H9 (cell line): ENCODE data around the gene IGF1R. TPM values are rescaled to one million over a fixed set of nuclear protein-coding genes. Genes with fewer than 3 reads are reported as not detected.

Source experiments
- DNase-seq: peaks from one replicate; pipeline ENCODE4 v3.0.0-alpha.2; 2017
- H2AFZ ChIP-seq: one replicate; pipeline ENCODE4 v1.6.1; 2013; ENCODE audit warnings: mild to moderate bottlenecking, low read length, control low read depth, moderate library complexity
- H2AK5ac ChIP-seq: 2 replicates; pipeline ENCODE4 v1.6.1; 2013; ENCODE audit warnings: low read length, control low read depth, mixed read lengths; ENCODE audit not compliant: insufficient read length
- H2BK120ac ChIP-seq: one replicate; pipeline ENCODE4 v1.6.1; 2013; ENCODE audit warnings: low read depth, mild to moderate bottlenecking, low read length, control low read depth, inconsistent platforms; ENCODE audit not compliant: poor library complexity, severe bottlenecking
- H2BK12ac ChIP-seq: 2 replicates; pipeline ENCODE4 v1.6.1; 2013; ENCODE audit warnings: low read length, control low read depth, mixed read lengths, low read depth; ENCODE audit not compliant: insufficient read length
- H2BK15ac ChIP-seq: 2 replicates; pipeline ENCODE4 v1.6.1; 2013; ENCODE audit warnings: low read depth, low read length, control low read depth
- H2BK20ac ChIP-seq: one replicate; pipeline ENCODE4 v1.6.1; 2013; ENCODE audit warnings: low read depth, mild to moderate bottlenecking, low read length, control low read depth, inconsistent platforms; ENCODE audit not compliant: poor library complexity, severe bottlenecking
- H2BK5ac ChIP-seq: 2 replicates; pipeline ENCODE4 v1.6.1; 2013; ENCODE audit warnings: low read length, control low read depth, mixed read lengths; ENCODE audit not compliant: insufficient read length
- H3K14ac ChIP-seq: 2 replicates; pipeline ENCODE4 v1.6.1; 2013; ENCODE audit warnings: low read length, control low read depth; ENCODE audit not compliant: insufficient read depth
- H3K18ac ChIP-seq: 2 replicates; pipeline ENCODE4 v1.6.1; 2013; ENCODE audit warnings: low read depth, mild to moderate bottlenecking, mixed read lengths, low read length, control low read depth; ENCODE audit not compliant: insufficient read length
- H3K23ac ChIP-seq: 2 replicates; pipeline ENCODE4 v1.6.1; 2013; ENCODE audit warnings: low read length, control low read depth, mixed read lengths, low read depth; ENCODE audit not compliant: insufficient read length
- H3K23me2 ChIP-seq: 2 replicates; pipeline ENCODE4 v1.6.1; 2013; ENCODE audit warnings: low read depth, mild to moderate bottlenecking, mixed read lengths, low read length, control low read depth; ENCODE audit not compliant: insufficient read length, poor library complexity, severe bottlenecking
- H3K27ac ChIP-seq: 2 replicates; pipeline ENCODE4 v1.5.1; 2013; ENCODE audit warnings: low read length, control low read depth, mixed read lengths, low read depth; ENCODE audit not compliant: insufficient read length
- H3K27me3 ChIP-seq: 2 replicates; pipeline ENCODE4 v1.6.1; 2013; ENCODE audit warnings: low read length, control low read depth, inconsistent platforms; ENCODE audit not compliant: insufficient read depth
- H3K4ac ChIP-seq: 2 replicates; pipeline ENCODE4 v1.6.1; 2013; ENCODE audit warnings: low read depth, mild to moderate bottlenecking, control low read depth, inconsistent platforms, low read length, moderate library complexity
- H3K4me1 ChIP-seq: 2 replicates; pipeline ENCODE4 v1.6.1; 2013; ENCODE audit warnings: low read length, control low read depth, inconsistent platforms; ENCODE audit not compliant: insufficient read depth
- H3K4me2 ChIP-seq: 2 replicates; pipeline ENCODE4 v1.6.1; 2013; ENCODE audit warnings: low read length, control low read depth, mixed read lengths; ENCODE audit not compliant: insufficient read length, insufficient read depth
- H3K56ac ChIP-seq: 2 replicates; pipeline ENCODE4 v1.6.1; 2013; ENCODE audit warnings: low read depth, mild to moderate bottlenecking, mixed read lengths, low read length, control low read depth; ENCODE audit not compliant: insufficient read length
- H3K79me1 ChIP-seq: 2 replicates; pipeline ENCODE4 v1.6.1; 2013; ENCODE audit warnings: low read depth, mild to moderate bottlenecking, moderate library complexity, low read length, control low read depth, inconsistent platforms; ENCODE audit not compliant: insufficient read depth, poor library complexity, severe bottlenecking
- H3K79me2 ChIP-seq: 2 replicates; pipeline ENCODE4 v1.6.1; 2013; ENCODE audit warnings: low read length, control low read depth, inconsistent platforms; ENCODE audit not compliant: insufficient read depth
- H3K9ac ChIP-seq: 2 replicates; pipeline ENCODE4 v1.6.1; 2013; ENCODE audit warnings: low read length, control low read depth, mixed read lengths; ENCODE audit not compliant: insufficient read length; ENCODE audit errors: extremely low read depth
- H3K9me3 ChIP-seq: one replicate; pipeline ENCODE4 v1.6.1; 2013; ENCODE audit warnings: low read depth, low read length, inconsistent platforms; ENCODE audit not compliant: control insufficient read depth
- H3T11ph ChIP-seq: one replicate; pipeline ENCODE4 v1.6.1; 2013; ENCODE audit warnings: mild to moderate bottlenecking, low read length, control low read depth, inconsistent platforms
- H4K20me1 ChIP-seq: one replicate; pipeline ENCODE4 v1.6.1; 2013; ENCODE audit not compliant: control insufficient read depth, insufficient read length, insufficient read depth
- H4K5ac ChIP-seq: 2 replicates; pipeline ENCODE4 v1.6.1; 2013; ENCODE audit warnings: low read depth, mild to moderate bottlenecking, mixed read lengths, low read length, control low read depth; ENCODE audit not compliant: insufficient read length
- H4K8ac ChIP-seq: replicated peaks from 2 replicates; pipeline ENCODE4 v1.6.1; 2013; ENCODE audit warnings: low read length, control low read depth, mixed read lengths, low read depth; ENCODE audit not compliant: insufficient read length
- H4K91ac ChIP-seq: 2 replicates; pipeline ENCODE4 v1.6.1; 2013; ENCODE audit warnings: low read depth, mild to moderate bottlenecking, moderate library complexity, mixed read lengths, low read length, control low read depth; ENCODE audit not compliant: insufficient read length
- H3K27ac Mint-ChIP-seq, 3 experiments: 2 replicates in 2 of 3; 3 replicates in 1 of 3; pipeline ENCODE4 v1.8.0; 2020 to 2021; ENCODE audit warnings: mixed read lengths in 3 of 3, mild to moderate bottlenecking in 1 of 3, moderate library complexity in 1 of 3
- H3K27me3 Mint-ChIP-seq: 2 replicates; pipeline ENCODE4 v1.8.0; 2021; ENCODE audit warnings: low read depth, mild to moderate bottlenecking, moderate library complexity, mixed read lengths
- H3K36me3 Mint-ChIP-seq, 3 experiments: 2 replicates in 2 of 3; 3 replicates in 1 of 3; pipeline ENCODE4 v1.8.0; 2020 to 2021; ENCODE audit warnings: low read depth in 3 of 3, mixed read lengths in 3 of 3; ENCODE audit not compliant: insufficient read depth in 1 of 3
- H3K4me1 Mint-ChIP-seq, 2 experiments: 2 replicates each; pipeline ENCODE4 v1.8.0; 2020; ENCODE audit warnings: mixed read lengths in 2 of 2
- H3K4me3 Mint-ChIP-seq, 2 experiments: 2 replicates in 1 of 2; 3 replicates in 1 of 2; pipeline ENCODE4 v1.8.0; 2020 to 2021; ENCODE audit warnings: mild to moderate bottlenecking in 2 of 2, mixed read lengths in 2 of 2, moderate library complexity in 1 of 2
- H3K9me3 Mint-ChIP-seq, 2 experiments: 2 replicates in 1 of 2; 3 replicates in 1 of 2; pipeline ENCODE4 v1.8.0; 2020; ENCODE audit warnings: mild to moderate bottlenecking in 2 of 2, mixed read lengths in 2 of 2, moderate library complexity in 1 of 2
- WGBS: extraction: QIAGEN DNeasy Blood & Tissue Kit; methylation state at CpG from one replicate; pipeline ENCODE4 v1.1.7; 2013; ENCODE audit warnings: missing lambda C conversion rate, low lambda C conversion rate, mixed read lengths; ENCODE audit not compliant: insufficient read length; ENCODE audit errors: extremely low coverage; 5-methylcytosine and 5-hydroxymethylcytosine counted together
- total RNA-seq: library from RNA; stranded (reverse); gene quantifications from 2 replicates; pipeline ENCODE4 v1.2.1, GENCODE V29; 2021
- TF ChIP-seq, protein P1 (sequence below): fragments of 200-600 bp; sonication (generic); conservative IDR thresholded peaks from 3 replicates; pipeline ENCODE4 v1.8.0; 2021; ENCODE audit warnings: antibody characterized with exemption, mild to moderate bottlenecking

The IGF1R gene
- total RNA-seq, 1 experiment from 2014 or later, result 70.0 TPM

GRCh38 chr15:98674336-98674735 lies 26.0 kb downstream of the IGF1R start:
- H3K23ac ChIP-seq, result no peak overlapping the region
- Mint-ChIP-seq H3K4me3 (no peak overlapping the region), H3K4me1 (peaks cover 53 to 60% of the 10 kb centered on the region in 2 experiments), H3K27ac (no peak overlapping the region), H3K27me3 (no peaks in the 10 kb centered on the region), H3K36me3 (peaks cover 0 to 4% (median 3%) of the 10 kb centered on the region in 3 experiments; a peak in 3 of 7 replicates), H3K9me3 (no peaks in the 10 kb centered on the region)
- H4K8ac ChIP-seq, result no peak overlapping the region
- no peak overlapping the region for H4K91ac ChIP-seq
- WGBS, result no CpG with 5 or more reads among the region's 9 CpGs
- peaks cover 46% of the 10 kb centered on the region for H3K79me2 ChIP-seq
- TF ChIP-seq, protein P1, sequence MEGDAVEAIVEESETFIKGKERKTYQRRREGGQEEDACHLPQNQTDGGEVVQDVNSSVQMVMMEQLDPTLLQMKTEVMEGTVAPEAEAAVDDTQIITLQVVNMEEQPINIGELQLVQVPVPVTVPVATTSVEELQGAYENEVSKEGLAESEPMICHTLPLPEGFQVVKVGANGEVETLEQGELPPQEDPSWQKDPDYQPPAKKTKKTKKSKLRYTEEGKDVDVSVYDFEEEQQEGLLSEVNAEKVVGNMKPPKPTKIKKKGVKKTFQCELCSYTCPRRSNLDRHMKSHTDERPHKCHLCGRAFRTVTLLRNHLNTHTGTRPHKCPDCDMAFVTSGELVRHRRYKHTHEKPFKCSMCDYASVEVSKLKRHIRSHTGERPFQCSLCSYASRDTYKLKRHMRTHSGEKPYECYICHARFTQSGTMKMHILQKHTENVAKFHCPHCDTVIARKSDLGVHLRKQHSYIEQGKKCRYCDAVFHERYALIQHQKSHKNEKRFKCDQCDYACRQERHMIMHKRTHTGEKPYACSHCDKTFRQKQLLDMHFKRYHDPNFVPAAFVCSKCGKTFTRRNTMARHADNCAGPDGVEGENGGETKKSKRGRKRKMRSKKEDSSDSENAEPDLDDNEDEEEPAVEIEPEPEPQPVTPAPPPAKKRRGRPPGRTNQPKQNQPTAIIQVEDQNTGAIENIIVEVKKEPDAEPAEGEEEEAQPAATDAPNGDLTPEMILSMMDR, result no peak
- H3K9ac ChIP-seq, result no peak overlapping the region
- no peak overlapping the region for H2BK120ac ChIP-seq
- no peak overlapping the region for H3K4me2 ChIP-seq
- no peak overlapping the region for H3K18ac ChIP-seq
- H3K4me1 ChIP-seq, result peaks cover 23% of the 10 kb centered on the region
- H3K79me1 ChIP-seq, result peaks cover 3% of the 10 kb centered on the region
- H3K14ac ChIP-seq, result no peak overlapping the region
- no peak overlapping the region for H2AFZ ChIP-seq
- H3K56ac ChIP-seq, result no peak overlapping the region
- H3T11ph ChIP-seq, result no peak overlapping the region
- no peak overlapping the region for H4K5ac ChIP-seq
- H2BK15ac ChIP-seq, result no peak overlapping the region
- no peak overlapping the region for H2BK12ac ChIP-seq
- no peak for DNase-seq
- no peak overlapping the region for H3K4ac ChIP-seq
- no peak overlapping the region for H2BK5ac ChIP-seq
- H4K20me1 ChIP-seq, result no peaks in the 10 kb centered on the region
- no peaks in the 10 kb centered on the region for H3K27me3 ChIP-seq
- H3K23me2 ChIP-seq, result no peaks in the 10 kb centered on the region
- no peaks in the 10 kb centered on the region for H3K9me3 ChIP-seq
- H2BK20ac ChIP-seq, result no peak overlapping the region
- H2AK5ac ChIP-seq, result no peak overlapping the region
- no peak overlapping the region for H3K27ac ChIP-seq
